SKM-1 treated with dmso at 0.1 percent for 144 hours (cell line): ENCODE measurements around the gene TMEM131.

Experiments used
- DNase-seq: peaks from one replicate; lab custom pipeline; 2025; ENCODE audit not compliant: unreplicated experiment; lab: John Stamatoyannopoulos, UW

TMEM131 gene

GRCh38 chr2:97769308-97769707, 226.4 kb downstream of the TMEM131 start:
- no peak for DNase-seq

- DNase-seq, result no peak
Observed at GRCh38 chr2:97766567-97766966, 229.2 kb downstream of the TMEM131 start.

GRCh38 chr2:97765933-97766332, 229.8 kb downstream of the TMEM131 start:
- DNase-seq, result no peak

- no peak for DNase-seq
Observed at GRCh38 chr2:97764559-97765263, 231.0 kb downstream of the TMEM131 start.

- no peak for DNase-seq
Observed at GRCh38 chr2:97763176-97763845, 232.4 kb downstream of the TMEM131 start.

GRCh38 chr2:97761192-97761591, 234.6 kb downstream of the TMEM131 start:
- DNase-seq, result no peak

- no peak for DNase-seq
Observed at GRCh38 chr2:97760480-97761049, 235.2 kb downstream of the TMEM131 start.

GRCh38 chr2:97759727-97760407, 235.9 kb downstream of the TMEM131 start:
- no peak for DNase-seq

GRCh38 chr2:97758131-97758705, 237.5 kb downstream of the TMEM131 start:
- DNase-seq, result no peak

GRCh38 chr2:97757062-97757461, 238.7 kb downstream of the TMEM131 start:
- DNase-seq, result no peak

GRCh38 chr2:97755491-97755890, 240.3 kb downstream of the TMEM131 start:
- DNase-seq, result no peak

GRCh38 chr2:97754690-97755346, 240.9 kb downstream of the TMEM131 start:
- no peak for DNase-seq

GRCh38 chr2:97752342-97753334, 243.1 kb downstream of the TMEM131 start:
- no peak for DNase-seq

GRCh38 chr2:97751752-97752151, 244.0 kb downstream of the TMEM131 start:
- no peak for DNase-seq

GRCh38 chr2:97750017-97750416, 245.7 kb downstream of the TMEM131 start:
- no peak for DNase-seq

- no peak for DNase-seq
Observed at GRCh38 chr2:97749581-97749980, 246.2 kb downstream of the TMEM131 start.

- DNase-seq, result no peak
Observed at GRCh38 chr2:97747716-97748115, 248.0 kb downstream of the TMEM131 start.

- DNase-seq, result no peak
Observed at GRCh38 chr2:97747285-97747684, 248.5 kb downstream of the TMEM131 start.

GRCh38 chr2:97745474-97746174, 250.1 kb downstream of the TMEM131 start:
- DNase-seq, result no peak
